Hepatocyte (in vitro differentiated cells): ENCODE results near the gene ZNF774.

Experiments used
- CTCF ChIP-seq: fragments of 200-600 bp; sonication (generic); IDR thresholded peaks from 2 replicates; pipeline ENCODE4 v1.5.1; 2016; ENCODE audit warnings: antibody characterized with exemption, mild to moderate bottlenecking; ENCODE audit not compliant: poor library complexity
- EZH2 ChIP-seq: fragments of 200-600 bp; sonication (generic); IDR thresholded peaks from 2 replicates; pipeline ENCODE4 v1.6.1; 2016; ENCODE audit warnings: antibody characterized with exemption, mild to moderate bottlenecking, borderline replicate concordance
- EZH2phosphoT487 ChIP-seq: fragments of 200-600 bp; sonication (generic); IDR thresholded peaks from one replicate; pipeline ENCODE4 v1.6.1; 2018; ENCODE audit warnings: antibody characterized with exemption, mild to moderate bottlenecking, low read depth, moderate library complexity; ENCODE audit not compliant: unreplicated experiment, severe bottlenecking

GRCh38 chr15:90354986-90355385, 2.9 kb downstream of the ZNF774 start:
- TF ChIP-seq CTCF (no peak), EZH2 (no peak), EZH2phosphoT487 (no peak)
